Testis (tissue), 3 donors: ENCODE measurements around the gene STIP1. TPM values are rescaled to one million over a fixed set of nuclear protein-coding genes. Genes with fewer than 3 reads are reported as not detected.
A peak's percentile ranks its signal among the peaks of the same experiment; 100 is the strongest.

ENCODE experiments used
- DNase-seq: peaks from one replicate; pipeline ENCODE4 v3.0.0-alpha.2; 2019
- H3K27ac ChIP-seq, 2 donors: fragments of 200-600 bp; sonication (generic); one replicate each; pipeline ENCODE4 v1.5.1; 2019
- H3K27me3 ChIP-seq: fragments of 200-600 bp; sonication (generic); one replicate; pipeline ENCODE4 v1.5.1; 2019
- H3K36me3 ChIP-seq: fragments of 200-600 bp; sonication (generic); one replicate; pipeline ENCODE4 v1.5.1; 2017; ENCODE audit warnings: low read depth; ENCODE audit errors: missing control alignments
- H3K4me1 ChIP-seq: fragments of 200-600 bp; sonication (generic); one replicate; pipeline ENCODE4 v1.5.1; 2019
- H3K4me3 ChIP-seq, 2 donors: fragments of 200-600 bp; sonication (generic); one replicate each; pipeline ENCODE4 v1.5.1; 2017 to 2019
- H3K9me3 ChIP-seq: fragments of 200-600 bp; sonication (generic); one replicate; pipeline ENCODE4 v1.5.1; 2017
- CTCF ChIP-seq, 3 experiments: fragments of 450-650 bp in 2 of 3; fragments of 200-600 bp in 1 of 3; sonication (generic) in 1 of 3; IDR thresholded peaks; one replicate each; pipeline ENCODE4 v1.5.1; 2016 to 2019; ENCODE audit warnings: antibody characterized with exemption in 3 of 3, mild to moderate bottlenecking in 2 of 3, moderate library complexity in 1 of 3
- POLR2A ChIP-seq: fragments of 450-650 bp; IDR thresholded peaks from one replicate; pipeline ENCODE4 v1.6.1; 2017; ENCODE audit warnings: antibody characterized with exemption, mild to moderate bottlenecking, moderate library complexity
- WGBS, 2 donors: methylation state at CpG; one replicate each; pipeline ENCODE4 v1.1.5; 2018; 5-methylcytosine and 5-hydroxymethylcytosine counted together
- intact Hi-C: fragments of 100-400 bp; cut with DNase I; formaldehyde crosslinking; loops from one replicate; pipeline ENCODE4 v1.15.1; 2023; ENCODE audit warnings: low total_unique reads
- polyA plus RNA-seq: library from polyadenylated mRNA; stranded (reverse); fragments of 350-450 nt; fragmentation: Illumina TruSeq; extraction: RNeasy Lipid Tissue Mini Kit (QIAGEN cat#74804); gene quantifications from one replicate; pipeline ENCODE4 v1.2.3, GENCODE V29; 2014; ENCODE audit warnings: low read depth, low replicate concordance; ENCODE audit not compliant: insufficient read depth
- total RNA-seq, 2 donors: library from RNA; depleted of rRNA; stranded (reverse); fragments of >200 nt; gene quantifications; one replicate each; pipeline ENCODE4 v1.2.3, GENCODE V29; 2016

Gene STIP1
- total and polyA plus RNA-seq, 3 donors from 2014 or later: 221 to 267 (median 247) TPM

GRCh38 chr11:64251016-64251752 is 65.2 kb downstream of the STIP1 start, which contains the start of gene PLCB3:
TSS of gene PLCB3 (plus strand) at chr11:64251530. CDS start at chr11:64251650, 120 bp downstream.
- H3K27me3 ChIP-seq: no peaks in the 10 kb centered on the region
- TF ChIP-seq CTCF (IDR thresholded peaks at IDR 0.05): peak; percentile 86 to 93 (median 87)
- TF ChIP-seq POLR2A: no peak
- intact Hi-C loops: no loop called here
- H3K36me3 ChIP-seq: no peaks in the 10 kb centered on the region
- peak within 1 kb of the TSS; percentile 83 to 84 for H3K4me3 ChIP-seq
- H3K4me1 ChIP-seq: peaks cover 30% of the 10 kb centered on the region
- WGBS, 2 donors: 0 to 1% methylated on average over 3 to 63 of the region's 75 CpGs
- H3K27ac ChIP-seq: peak within 1 kb of the TSS; percentile 72
- peak; percentile 69 for DNase-seq
- H3K9me3 ChIP-seq: no peaks in the 10 kb centered on the region

GRCh38 chr11:64251753-64252002 is 65.7 kb downstream of the STIP1 start:
- Histone ChIP-seq H3K27me3 (no peaks in the 10 kb centered on the region), H3K4me3 (peak overlapping the region; percentile 83 to 84), H3K36me3 (no peaks in the 10 kb centered on the region), H3K9me3 (no peaks in the 10 kb centered on the region), H3K27ac (peak overlapping the region; percentile 72), H3K4me1 (peaks cover 30% of the 10 kb centered on the region)
- no peak for DNase-seq
- 0% methylated on average over 13 to 18 of the region's 18 CpGs for WGBS, 2 donors
- intact Hi-C loops: no loop called here
- TF ChIP-seq POLR2A: no peak
- no peak for TF ChIP-seq CTCF (IDR thresholded peaks at IDR 0.05)

GRCh38 chr11:64252003-64252872 is 66.3 kb downstream of the STIP1 start:
- peaks cover 30% of the 10 kb centered on the region for H3K4me1 ChIP-seq
- H3K9me3 ChIP-seq: no peaks in the 10 kb centered on the region
- TF ChIP-seq CTCF (IDR thresholded peaks at IDR 0.05): peak in 2 of 3 experiments; percentile 10 to 22
- no peak for TF ChIP-seq POLR2A
- intact Hi-C loops: no loop called here
- 3 to 4% methylated on average over 12 to 23 of the region's 23 CpGs for WGBS, 2 donors
- peak overlapping the region; percentile 72 for H3K27ac ChIP-seq
- H3K36me3 ChIP-seq: no peaks in the 10 kb centered on the region
- peak; percentile 46 for DNase-seq
- no peaks in the 10 kb centered on the region for H3K27me3 ChIP-seq
- H3K4me3 ChIP-seq: peak overlapping the region; percentile 83 to 84

- no peaks in the 10 kb centered on the region for H3K36me3 ChIP-seq
- 79% methylated on average over 8 of the region's 8 CpGs for WGBS, 2 donors
- no peak overlapping the region for H3K4me3 ChIP-seq
- H3K4me1 ChIP-seq: peaks cover 22% of the 10 kb centered on the region
- TF ChIP-seq CTCF (IDR thresholded peaks at IDR 0.05) (no peak), POLR2A (no peak)
- H3K9me3 ChIP-seq: no peaks in the 10 kb centered on the region
- H3K27me3 ChIP-seq: no peaks in the 10 kb centered on the region
- DNase-seq: no peak
- intact Hi-C loops: no loop called here
- H3K27ac ChIP-seq: peak overlapping the region in 1 of 2 donors; percentile 72
Observed at GRCh38 chr11:64253043-64253442, 67.1 kb downstream of the STIP1 start.
